ENCODE measurements around the gene GABRB2. TPM values are rescaled to one million over a fixed set of nuclear protein-coding genes. Genes with fewer than 3 reads are reported as not detected.

GABRB2 gene
- total RNA-seq = not detected
- not detected for polyA plus RNA-seq
- total RNA-seq = 0 reads per million in 6 experiments

DNA sequence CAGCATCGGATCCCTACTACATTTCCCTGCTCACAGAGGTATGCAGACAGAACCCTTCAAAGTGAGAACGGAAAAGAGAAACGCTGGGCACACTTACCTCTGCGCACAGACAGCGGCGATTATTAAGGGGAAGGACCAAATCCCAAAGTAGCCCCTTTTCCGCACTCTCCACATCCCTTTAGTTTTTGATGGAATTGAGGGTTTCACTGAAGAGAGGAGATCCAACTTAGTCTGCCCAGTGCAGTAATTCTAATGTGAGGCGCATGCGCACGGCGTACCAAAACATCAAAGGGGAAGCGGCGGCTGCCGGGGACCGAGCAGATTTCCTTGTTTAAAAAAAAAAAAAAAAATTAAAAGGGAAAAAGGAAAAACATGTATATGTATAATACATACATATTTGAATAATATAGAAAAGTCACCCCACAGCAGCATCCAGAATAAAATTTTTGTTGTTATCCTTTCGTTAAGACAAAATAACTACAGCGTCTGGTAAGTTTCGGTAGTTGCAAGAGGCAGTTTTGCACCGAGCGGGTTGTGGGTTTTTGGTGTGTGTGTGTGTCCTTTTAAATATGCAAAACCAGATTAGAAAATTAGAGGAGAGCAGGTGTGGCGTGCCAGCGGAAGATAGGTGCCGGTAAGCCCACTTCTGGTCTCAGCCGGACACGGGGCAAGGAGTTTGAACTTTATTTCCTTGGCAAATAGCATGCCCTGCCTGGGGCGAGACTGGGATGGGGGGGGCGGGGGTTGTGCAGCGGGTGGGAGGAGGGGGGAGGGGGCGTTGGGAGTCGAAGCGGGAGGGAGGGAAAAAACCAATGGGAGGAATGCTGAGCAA, at the start of gene GABRB2:
Gene GABRB2 (minus strand): TSS at position 256 of the 832 bp plus-strand sequence. CDS start 82 bp downstream, at position 174.
- no peak for ATAC-seq
- Mint-ChIP-seq H3K36me3 (peaks cover 0 to 10% (median 3%) of the 10 kb centered on the region in 3 donors), H3K27ac (peak within 1 kb of the TSS in 1 of 10 donors; percentile 13), H3K4me1 (peaks cover 4 to 30% (median 17%) of the 10 kb centered on the region in 4 donors), H3K4me3 (peak within 1 kb of the TSS; percentile 62 to 89 (median 81)), H3K27me3 (peaks cover 29 to 73% (median 58%) of the 10 kb centered on the region in 5 donors), H3K9me3 (peaks cover under 1 to 15% (median 6%) of the 10 kb centered on the region in 9 donors)
- DNase-seq = peak in 1 of 10 donors; percentile 10
- POLR2A ChIA-PET = no interaction called here

DNA sequence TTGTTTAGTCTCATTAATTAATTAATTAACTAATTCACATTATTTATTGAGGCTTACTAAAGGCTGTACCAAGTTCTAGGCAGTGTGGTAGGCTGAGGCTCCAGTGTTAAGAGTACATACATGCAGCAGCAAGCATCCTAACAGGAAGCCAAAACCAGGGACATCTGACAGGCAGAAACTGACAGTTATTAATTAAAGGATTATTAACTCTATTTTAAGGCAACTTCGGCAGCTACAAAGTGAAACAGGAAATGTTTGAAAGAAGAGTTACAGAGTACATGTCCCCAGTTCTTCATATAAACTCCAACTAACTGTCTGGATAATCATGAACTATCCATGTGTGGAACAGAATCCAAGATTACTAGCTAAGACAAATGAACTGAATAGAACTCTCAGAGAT, 39.3 kb upstream of the GABRB2 start:
- H3K36me3 Mint-ChIP-seq = no peaks in the 10 kb centered on the region
- H3K27ac Mint-ChIP-seq = no peak overlapping the region
- DNase-seq (no peak), ATAC-seq (no peak)
- no peaks in the 10 kb centered on the region for H3K4me1 Mint-ChIP-seq
- H3K27me3 Mint-ChIP-seq = no peaks in the 10 kb centered on the region
- H3K9me3 Mint-ChIP-seq = peaks cover 0 to 12% (median 6%) of the 10 kb centered on the region in 9 donors
- no peak overlapping the region for H3K4me3 Mint-ChIP-seq
- POLR2A ChIA-PET = no interaction called here

DNA sequence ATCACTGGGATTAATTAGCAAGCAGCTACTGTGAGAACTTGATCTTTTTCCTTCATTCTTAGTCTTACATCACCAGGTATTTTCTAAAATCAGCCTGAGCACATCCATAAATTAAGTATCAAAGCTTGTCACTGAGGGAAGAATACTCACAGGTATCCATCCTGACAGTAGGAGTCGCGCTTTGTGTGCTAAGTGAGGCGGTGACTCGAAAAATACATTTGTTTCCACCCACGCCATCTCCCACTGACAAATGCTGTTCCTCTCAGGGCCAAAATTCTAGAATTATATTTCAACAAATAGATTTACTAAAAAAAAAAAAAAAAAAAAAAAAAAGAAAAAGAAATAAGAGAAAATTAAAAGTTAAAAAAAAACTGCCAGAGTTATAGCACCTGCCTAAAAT, 34.1 kb upstream of the GABRB2 start:
- POLR2A ChIA-PET = no interaction called here
- H3K36me3 Mint-ChIP-seq = no peaks in the 10 kb centered on the region
- no peak overlapping the region for H3K4me3 Mint-ChIP-seq
- peaks cover 0 to 12% (median 2%) of the 10 kb centered on the region in 9 donors for H3K9me3 Mint-ChIP-seq
- H3K27ac Mint-ChIP-seq = no peak overlapping the region
- no peaks in the 10 kb centered on the region for H3K4me1 Mint-ChIP-seq
- DNase-seq (no peak), ATAC-seq (no peak)
- no peaks in the 10 kb centered on the region for H3K27me3 Mint-ChIP-seq

DNA sequence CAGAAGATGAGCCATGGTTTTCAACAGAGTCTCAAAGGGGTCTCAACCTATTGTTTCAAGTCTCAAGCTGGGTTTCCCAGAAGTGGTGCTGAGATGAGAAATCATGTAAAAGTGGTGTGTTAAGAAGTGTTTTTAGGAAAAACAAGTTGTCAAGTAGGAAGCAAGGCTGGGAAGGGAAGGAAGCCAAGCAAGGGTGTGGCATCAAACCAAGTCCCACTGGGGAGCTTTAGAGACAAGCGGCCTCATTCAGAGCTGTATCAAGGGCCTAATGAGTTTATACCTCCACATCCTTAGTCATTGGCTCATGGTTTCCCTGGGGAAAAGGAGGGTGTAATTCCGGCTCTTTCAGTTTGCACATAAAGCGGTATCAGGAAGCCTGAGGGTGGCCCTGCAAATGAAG, 26.4 kb upstream of the GABRB2 start:
- DNase-seq (no peak), ATAC-seq (no peak)
- Mint-ChIP-seq H3K4me1 (no peaks in the 10 kb centered on the region), H3K4me3 (no peak overlapping the region), H3K27ac (no peak overlapping the region), H3K36me3 (no peaks in the 10 kb centered on the region), H3K27me3 (peaks cover 0 to 3% (median 0%) of the 10 kb centered on the region in 5 donors), H3K9me3 (peaks cover 0 to 10% (median 3%) of the 10 kb centered on the region in 9 donors)
- POLR2A ChIA-PET = no interaction called here

DNA sequence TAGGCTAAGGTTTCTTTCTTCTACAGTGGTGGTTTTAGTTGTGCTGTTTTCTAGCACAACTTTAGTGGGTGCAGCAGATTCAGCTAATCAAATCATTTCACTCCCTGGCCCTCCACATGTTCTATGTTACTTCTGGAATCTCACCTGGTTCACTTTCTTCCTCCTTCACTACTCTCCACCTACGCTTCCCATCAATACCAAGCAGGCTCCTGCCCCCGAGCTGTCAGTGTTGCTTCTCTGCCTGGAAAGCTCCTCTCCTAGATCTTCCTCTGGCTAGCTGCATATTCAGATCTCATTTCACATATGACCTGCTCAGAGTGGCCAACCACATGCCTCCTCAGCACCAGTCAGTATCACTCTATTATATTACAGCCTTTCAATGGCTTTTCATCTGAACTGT, 19.6 kb upstream of the GABRB2 start:
- Mint-ChIP-seq H3K36me3 (no peaks in the 10 kb centered on the region), H3K27ac (no peak overlapping the region), H3K4me3 (no peak overlapping the region), H3K9me3 (peaks cover 0 to 10% (median 0%) of the 10 kb centered on the region in 9 donors), H3K4me1 (peaks cover 0 to 1% (median 0%) of the 10 kb centered on the region in 4 donors), H3K27me3 (peaks cover 0 to 4% (median 0%) of the 10 kb centered on the region in 5 donors)
- POLR2A ChIA-PET = no interaction called here
- ATAC-seq = no peak
- DNase-seq = no peak

DNA sequence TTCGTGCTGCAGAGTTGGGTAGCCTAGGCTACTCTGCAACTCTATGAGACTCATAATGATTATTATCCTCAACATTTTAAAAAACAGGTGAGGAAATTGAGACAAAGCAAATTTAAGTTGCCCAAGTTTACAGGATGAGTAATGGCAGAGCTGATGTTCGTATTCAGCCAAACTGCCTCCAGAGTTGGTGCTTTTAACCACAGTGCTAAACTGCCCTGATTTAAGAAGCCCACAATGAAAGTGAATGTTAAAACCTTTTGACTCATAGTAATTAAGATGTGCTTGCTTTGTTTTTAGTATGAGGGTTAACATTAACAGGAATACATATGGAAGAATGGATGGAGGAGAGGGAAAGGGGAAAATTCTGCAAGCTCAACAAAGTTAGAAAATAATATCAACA, 15.9 kb upstream of the GABRB2 start:
- Mint-ChIP-seq H3K9me3 (peaks cover 0 to 22% (median 2%) of the 10 kb centered on the region in 9 donors), H3K4me3 (no peak overlapping the region), H3K36me3 (no peaks in the 10 kb centered on the region), H3K4me1 (peaks cover 0 to 1% (median 0%) of the 10 kb centered on the region in 4 donors), H3K27ac (no peak overlapping the region), H3K27me3 (peaks cover 0 to 7% (median 0%) of the 10 kb centered on the region in 5 donors)
- POLR2A ChIA-PET = no interaction called here
- ATAC-seq = no peak
- no peak for DNase-seq

DNA sequence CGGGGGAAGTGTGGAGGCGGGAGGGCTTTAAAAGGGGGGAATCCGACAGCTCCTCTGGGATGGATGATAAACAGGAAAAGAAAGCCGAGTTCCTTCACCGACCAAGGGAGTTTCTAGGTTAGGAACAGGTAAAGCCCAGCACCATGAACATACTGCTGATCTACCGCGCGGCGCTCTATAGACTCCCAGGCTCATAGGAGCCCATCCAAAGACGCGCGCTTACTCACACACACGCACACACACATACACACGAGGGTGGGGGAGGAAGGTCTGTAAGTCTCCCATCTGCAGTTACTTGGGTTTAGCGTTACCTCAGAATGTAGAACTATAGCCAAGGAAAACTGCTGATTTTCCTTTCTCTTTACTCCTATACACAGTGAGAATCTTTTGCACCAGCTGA, 2.6 kb upstream of the GABRB2 start:
- Mint-ChIP-seq H3K36me3 (peaks cover 0 to 15% (median 3%) of the 10 kb centered on the region in 3 donors), H3K27ac (no peak overlapping the region), H3K4me1 (peaks cover 4 to 30% (median 17%) of the 10 kb centered on the region in 4 donors), H3K27me3 (peaks cover 32 to 73% (median 59%) of the 10 kb centered on the region in 5 donors), H3K4me3 (peak overlapping the region in 3 of 10 donors; percentile 13 to 34 (median 26)), H3K9me3 (peaks cover 4 to 27% (median 10%) of the 10 kb centered on the region in 9 donors)
- DNase-seq (no peak), ATAC-seq (no peak)
- POLR2A ChIA-PET = no interaction called here

DNA sequence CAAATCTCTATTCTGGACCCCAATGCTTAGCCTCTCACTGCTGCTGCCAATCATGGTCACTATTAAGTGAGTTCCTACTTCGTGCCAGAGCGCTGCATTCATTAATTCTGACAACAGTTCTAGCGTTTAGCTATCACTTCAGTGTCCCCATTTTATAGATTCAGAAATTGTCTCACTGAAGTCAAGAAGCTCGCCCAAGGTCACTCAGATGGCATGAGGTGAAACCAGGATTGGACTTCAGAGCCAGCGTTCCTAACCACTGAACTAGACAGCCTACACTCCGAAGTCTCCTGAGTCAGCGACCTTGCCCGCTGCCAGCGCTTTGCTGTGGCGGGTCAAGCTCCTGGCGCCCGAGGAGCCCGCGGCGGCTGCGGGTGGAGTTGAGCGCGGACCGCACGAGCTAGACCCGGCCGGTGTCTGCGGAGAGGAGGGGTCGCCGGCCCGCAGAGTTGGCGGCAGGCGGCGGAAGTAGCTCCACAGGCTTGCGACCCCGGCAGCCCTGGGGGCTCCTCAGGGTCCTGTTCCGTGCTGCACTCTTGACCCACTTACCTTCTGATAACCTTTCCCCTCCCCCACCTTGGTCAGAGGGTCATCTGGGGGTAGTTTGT, 2.1 kb upstream of the GABRB2 start:
- POLR2A ChIA-PET = no interaction called here
- DNase-seq (no peak), ATAC-seq (no peak)
- H3K36me3 Mint-ChIP-seq = peaks cover 0 to 15% (median 3%) of the 10 kb centered on the region in 3 donors
- H3K27me3 Mint-ChIP-seq = peaks cover 30 to 78% (median 60%) of the 10 kb centered on the region in 5 donors
- peak overlapping the region in 5 of 10 donors; percentile 13 to 81 (median 46) for H3K4me3 Mint-ChIP-seq
- peaks cover 2 to 22% (median 8%) of the 10 kb centered on the region in 9 donors for H3K9me3 Mint-ChIP-seq
- peaks cover 4 to 30% (median 17%) of the 10 kb centered on the region in 4 donors for H3K4me1 Mint-ChIP-seq
- H3K27ac Mint-ChIP-seq = no peak overlapping the region

DNA sequence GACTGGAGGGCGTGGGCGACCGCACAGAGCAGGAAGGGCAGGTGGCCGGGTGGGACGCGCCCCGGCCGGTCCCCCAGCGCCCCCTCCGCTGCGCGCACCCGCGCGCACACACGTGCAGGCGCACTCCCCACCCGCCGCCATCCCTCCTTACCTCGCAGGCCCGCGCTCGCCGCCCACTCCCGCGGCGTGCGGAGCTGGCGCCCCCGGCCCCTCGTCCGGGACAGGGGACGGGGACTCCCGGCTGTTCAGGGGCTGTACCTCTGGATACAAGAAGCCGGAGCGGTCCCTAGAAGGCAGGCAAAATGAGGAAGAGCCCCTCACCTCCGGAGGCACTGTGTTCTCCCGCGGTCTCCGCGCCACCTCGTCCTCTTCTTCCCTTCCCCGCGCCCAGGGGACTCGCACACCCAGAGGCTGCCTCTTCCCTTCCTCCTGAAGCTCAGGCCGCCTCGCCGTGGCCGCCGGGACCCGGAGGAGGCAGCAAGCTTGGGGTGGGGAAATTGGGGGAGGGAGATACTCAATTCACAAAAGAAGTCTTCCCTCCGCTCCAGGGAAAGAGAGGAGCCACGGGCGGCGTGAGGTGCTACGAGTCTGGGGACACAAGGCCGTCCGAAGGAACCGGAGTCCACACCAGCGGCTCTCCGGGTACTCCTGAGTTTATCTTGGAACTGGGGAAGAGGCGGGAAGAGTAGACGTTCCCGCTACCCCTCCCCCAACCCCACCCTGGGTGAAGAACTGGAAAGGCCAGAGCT, 1.4 kb upstream of the GABRB2 start:
- Mint-ChIP-seq H3K27me3 (peaks cover 31 to 81% (median 60%) of the 10 kb centered on the region in 5 donors), H3K4me3 (peak overlapping the region in 9 of 10 donors; percentile 24 to 81 (median 62))
- no peak for ATAC-seq

DNA sequence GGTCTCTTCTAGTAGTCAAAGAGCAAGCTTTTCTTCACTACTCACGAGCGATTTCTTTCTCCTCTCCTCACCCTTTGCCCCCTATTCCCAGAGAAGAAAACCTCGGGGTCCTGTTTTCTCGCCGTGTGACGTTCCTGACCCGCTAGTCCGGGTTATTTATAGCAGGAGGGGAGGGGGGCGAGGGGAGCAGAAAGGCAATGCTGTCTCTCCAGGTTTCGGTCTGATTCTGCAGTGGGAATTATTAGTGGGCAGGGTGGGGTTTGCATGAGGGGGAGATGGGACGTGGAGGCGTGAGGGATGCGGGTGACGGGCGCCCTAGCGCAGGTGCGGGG, 847 bp upstream of the GABRB2 start:
- Mint-ChIP-seq H3K4me1 (peaks cover 4 to 30% (median 17%) of the 10 kb centered on the region in 4 donors), H3K4me3 (peak overlapping the region; percentile 24 to 81 (median 55)), H3K27ac (no peak overlapping the region), H3K27me3 (peaks cover 29 to 80% (median 60%) of the 10 kb centered on the region in 5 donors), H3K9me3 (peaks cover 2 to 20% (median 7%) of the 10 kb centered on the region in 9 donors), H3K36me3 (peaks cover 0 to 15% (median 3%) of the 10 kb centered on the region in 3 donors)
- DNase-seq (no peak), ATAC-seq (no peak)
- POLR2A ChIA-PET = no interaction called here

More for the DNA sequence above, 1.4 kb upstream of the GABRB2 start:
- H3K27ac Mint-ChIP-seq = no peak overlapping the region
- POLR2A ChIA-PET = no interaction called here
- no peak for DNase-seq
- peaks cover 4 to 30% (median 17%) of the 10 kb centered on the region in 4 donors for H3K4me1 Mint-ChIP-seq
- H3K36me3 Mint-ChIP-seq = peaks cover 0 to 15% (median 3%) of the 10 kb centered on the region in 3 donors
- peaks cover 2 to 22% (median 8%) of the 10 kb centered on the region in 9 donors for H3K9me3 Mint-ChIP-seq

DNA sequence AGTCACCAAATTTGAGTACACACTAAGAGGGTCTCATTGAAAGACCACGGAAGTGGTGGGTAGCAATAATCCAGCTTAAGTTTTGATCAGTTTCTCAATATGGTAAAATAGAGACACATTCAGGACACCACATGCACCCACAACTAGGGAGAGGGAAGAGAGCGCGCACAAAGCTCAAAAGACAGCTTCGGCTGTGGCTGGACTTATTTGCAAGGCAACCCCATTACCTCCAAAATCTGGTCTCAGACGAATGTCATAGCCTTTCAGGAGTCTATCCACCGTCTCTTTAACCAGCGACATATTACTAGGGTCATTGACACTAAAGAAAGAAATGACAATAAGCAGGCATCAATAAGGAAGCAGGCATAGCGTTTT, 443 bp downstream of the GABRB2 start:
- Mint-ChIP-seq H3K4me1 (peaks cover 4 to 30% (median 17%) of the 10 kb centered on the region in 4 donors), H3K4me3 (peak overlapping the region; percentile 62 to 89 (median 81)), H3K9me3 (peaks cover 0 to 12% (median 6%) of the 10 kb centered on the region in 9 donors), H3K27ac (no peak overlapping the region), H3K27me3 (peaks cover 28 to 67% (median 58%) of the 10 kb centered on the region in 5 donors), H3K36me3 (peaks cover 0 to 10% (median 3%) of the 10 kb centered on the region in 3 donors)
- ATAC-seq (no peak), DNase-seq (no peak)
- POLR2A ChIA-PET = no interaction called here

DNA sequence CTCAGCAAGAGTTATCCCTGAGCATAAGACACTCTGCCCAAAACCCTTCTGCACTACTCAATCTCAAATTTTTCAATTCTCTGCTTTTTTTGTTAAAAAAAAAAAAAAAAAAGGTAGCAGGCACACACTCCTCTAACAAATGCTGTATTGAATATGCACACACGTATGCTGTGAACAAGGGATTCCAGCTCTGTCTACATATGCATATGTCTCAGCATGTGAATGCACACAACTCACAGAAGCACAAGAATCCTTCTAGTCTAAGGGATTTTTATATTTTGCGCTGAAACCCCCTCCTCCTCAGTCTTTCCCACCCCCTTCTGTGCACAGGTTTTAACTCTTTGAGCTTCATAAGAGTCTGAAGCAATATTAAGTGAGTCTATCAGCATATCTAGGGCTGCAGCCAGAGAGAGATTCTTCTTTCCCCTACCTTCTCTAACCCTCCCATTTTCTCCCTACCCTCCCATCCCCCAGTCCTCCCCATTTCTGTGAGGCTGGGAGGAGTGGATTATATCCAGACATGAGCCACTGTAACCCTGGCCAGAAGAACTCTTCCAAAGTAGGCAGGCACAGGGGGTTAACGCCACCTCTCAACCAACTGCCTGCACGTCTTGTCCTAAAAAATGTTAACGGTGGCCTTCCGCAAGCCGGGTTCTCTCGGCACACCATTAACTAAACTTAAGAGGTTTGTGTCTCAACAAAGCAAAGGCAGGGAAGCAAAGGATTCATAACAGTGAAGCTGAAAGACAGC, 1.0 kb downstream of the GABRB2 start:
- Mint-ChIP-seq H3K4me1 (peaks cover 4 to 30% (median 17%) of the 10 kb centered on the region in 4 donors), H3K9me3 (peaks cover 0 to 6% (median 3%) of the 10 kb centered on the region in 9 donors), H3K36me3 (peaks cover 0 to 10% (median 3%) of the 10 kb centered on the region in 3 donors), H3K27ac (peak overlapping the region in 1 of 10 donors; percentile 11), H3K4me3 (peak overlapping the region in 6 of 10 donors; percentile 20 to 89 (median 54)), H3K27me3 (peaks cover 23 to 61% (median 52%) of the 10 kb centered on the region in 5 donors)
- DNase-seq = no peak
- POLR2A ChIA-PET = no interaction called here
- no peak for ATAC-seq

Data from naive thymus-derived CD8-positive, alpha-beta T cell (primary cell).